K562 (cell line): ENCODE data around the gene ZNF124. TPM values are rescaled to one million over a fixed set of nuclear protein-coding genes. Genes with fewer than 3 reads are reported as not detected.
A peak's percentile ranks its signal among the peaks of the same experiment; 100 is the strongest.

Experiments
- CC2D1A ChIP-seq: fragments of 450-650 bp; IDR thresholded peaks from 2 replicates; pipeline ENCODE4 v1.6.1; 2017; ENCODE audit warnings: mild to moderate bottlenecking
- CCNT2 ChIP-seq: IDR thresholded peaks from 2 replicates; pipeline ENCODE4 v1.6.1; 2011; ENCODE audit warnings: borderline replicate concordance, low read depth, mild to moderate bottlenecking, moderate library complexity, mixed read lengths, low read length; ENCODE audit not compliant: insufficient read length; ENCODE audit errors: extremely low read depth
- CREB1 ChIP-seq, 2 experiments: sonication (generic) in 1 of 2; formaldehyde crosslinking in 1 of 2; IDR thresholded peaks; 2 replicates each; pipeline versions ENCODE4 v1.6.1 to v1.8.0; 2012 to 2022; ENCODE audit warnings: inconsistent platforms in 1 of 2, mild to moderate bottlenecking in 1 of 2, missing genetic modification reagents in 1 of 2, moderate library complexity in 1 of 2
- EP300 ChIP-seq: IDR thresholded peaks from 2 replicates; pipeline ENCODE4 v1.6.1; 2012; ENCODE audit warnings: low read length, improper control_type of control experiment
- ESRRA ChIP-seq: fragments of 450-650 bp; IDR thresholded peaks from 2 replicates; pipeline ENCODE4 v1.6.1; 2014; ENCODE audit warnings: low read depth, mild to moderate bottlenecking, moderate library complexity, borderline replicate concordance
- FIP1L1 ChIP-seq: fragments of 200-400 bp; formaldehyde crosslinking; IDR thresholded peaks from 2 replicates; pipeline ENCODE4 v1.6.1; 2018; ENCODE audit warnings: mild to moderate bottlenecking, low read depth, low read length; ENCODE audit not compliant: poor library complexity, severe bottlenecking
- FOXA3 ChIP-seq, 2 experiments: fragments of 450-650 bp in 1 of 2; sonication (generic) in 1 of 2; formaldehyde crosslinking; IDR thresholded peaks in 1 of 2; conservative IDR thresholded peaks in 1 of 2; 2 replicates each; pipeline versions ENCODE4 v1.4.0 to v1.8.0; 2020 to 2022; ENCODE audit warnings: mild to moderate bottlenecking in 2 of 2, missing genetic modification reagents in 1 of 2
- ILK ChIP-seq: fragments of 450-650 bp; IDR thresholded peaks from 2 replicates; pipeline ENCODE4 v1.6.1; 2016; ENCODE audit warnings: missing genetic modification characterization, low read depth, mild to moderate bottlenecking, missing compliant biosample characterization, moderate library complexity, borderline replicate concordance
- KDM2B ChIP-seq: fragments of 250-450 bp; sonication (Bioruptor Pico); IDR thresholded peaks from 2 replicates; pipeline ENCODE4 v1.8.0; 2021; ENCODE audit warnings: mild to moderate bottlenecking, moderate library complexity
- KHSRP ChIP-seq: fragments of 450-650 bp; IDR thresholded peaks from 2 replicates; pipeline ENCODE4 v1.6.1; 2017
- LEF1 ChIP-seq: fragments of 450-650 bp; IDR thresholded peaks from 2 replicates; pipeline ENCODE4 v1.6.1; 2016; ENCODE audit warnings: mild to moderate bottlenecking
- MNT ChIP-seq, 2 experiments: fragments of 450-650 bp; conservative IDR thresholded peaks; 2 replicates each; pipeline ENCODE4 v1.6.1; 2017; ENCODE audit warnings: mild to moderate bottlenecking in 2 of 2, moderate library complexity in 2 of 2
- NELFE ChIP-seq: IDR thresholded peaks from 2 replicates; pipeline ENCODE4 v1.6.1; 2011; ENCODE audit warnings: mild to moderate bottlenecking; ENCODE audit not compliant: insufficient read depth, insufficient read length
- POLR3A ChIP-seq: IDR thresholded peaks from 2 replicates; pipeline ENCODE4 v1.6.1; 2011; ENCODE audit warnings: borderline replicate concordance, mild to moderate bottlenecking, moderate library complexity; ENCODE audit not compliant: insufficient read length, insufficient read depth; ENCODE audit errors: extremely low read depth
- PRDM10 ChIP-seq: fragments of 450-650 bp; IDR thresholded peaks from 2 replicates; pipeline ENCODE4 v1.6.1; 2018; ENCODE audit not compliant: partially characterized antibody
- SMAD2 ChIP-seq: fragments of 150-350 bp; IDR thresholded peaks from 2 replicates; pipeline ENCODE4 v1.6.1; 2014; ENCODE audit warnings: low read depth, mild to moderate bottlenecking, low read length
- SPI1 ChIP-seq: IDR thresholded peaks from 2 replicates; pipeline ENCODE4 v1.6.1; 2011; ENCODE audit warnings: low read depth, low read length, control low read depth, borderline replicate concordance
- TRIM28 ChIP-seq: fragments of 450-650 bp; IDR thresholded peaks from 2 replicates; pipeline ENCODE4 v1.6.1; 2017
- XRCC4 ChIP-seq: IDR thresholded peaks from one replicate; pipeline ENCODE4 v1.6.1; 2011; ENCODE audit not compliant: insufficient read depth, insufficient read length; ENCODE audit errors: extremely low read depth
- ZBED1 ChIP-seq: IDR thresholded peaks from 2 replicates; pipeline ENCODE4 v1.6.1; 2014
- ZNF143 ChIP-seq: sonication (generic); formaldehyde crosslinking; IDR thresholded peaks from 2 replicates; pipeline ENCODE4 v1.9.0; 2022; ENCODE audit warnings: mild to moderate bottlenecking, missing genetic modification reagents
- ZNF253 ChIP-seq: fragments of 250-450 bp; sonication (Bioruptor Pico); conservative IDR thresholded peaks from 2 replicates; pipeline ENCODE4 v1.6.1; 2021; ENCODE audit warnings: mild to moderate bottlenecking
- ZNF644 ChIP-seq: fragments of 200-800 bp; sonication (Bioruptor generic); IDR thresholded peaks from 2 replicates; pipeline ENCODE4 v1.6.1; 2016; ENCODE audit warnings: low read depth, missing genetic modification characterization, missing compliant biosample characterization
- ZNF764 ChIP-seq: fragments of 250-450 bp; sonication (Bioruptor Pico); IDR thresholded peaks from 2 replicates; pipeline ENCODE4 v1.4.0; 2020; ENCODE audit warnings: low read depth, mild to moderate bottlenecking, moderate library complexity
- polyA plus RNA-seq, 8 experiments: library from polyadenylated mRNA; depleted of rRNA in 4 of 8; stranded (reverse) in 5 of 8; unstranded in 3 of 8; fragments of >200 nt; fragmentation: Nextera tagmentation in 2 of 8; fragmentation: Illumina TruSeq in 1 of 8; extraction: Ambion mirVana in 2 of 8; extraction: Trizol in 1 of 8; gene quantifications; 2 replicates each; pipeline versions ENCODE4 v1.2.1 to v1.2.3, GENCODE V29; 2011 to 2014; ENCODE audit warnings: inconsistent platforms in 1 of 8, missing spikeins in 1 of 8
- total RNA-seq, 7 experiments: library from RNA; depleted of rRNA in 6 of 7; stranded (reverse); fragments of >200 nt in 6 of 7; fragmentation: Illumina TruSeq in 2 of 7; extraction: Trizol in 2 of 7; gene quantifications; 2 replicates each; pipeline versions ENCODE4 v1.2.1 to v1.2.3, GENCODE V29; 2011 to 2021; ENCODE audit warnings: low replicate concordance in 1 of 7

Gene ZNF124
- total and polyA plus RNA-seq, 9 of the 15 experiments (the other 6 are each of a cell fraction or from before 2014, with no cell fraction given), result 7.6 to 71.5 (median 20.2) TPM

GRCh38 chr1:247111700-247112478, 59.9 kb downstream of the ZNF124 start (continued):
- no peak for TF ChIP-seq ZNF764 (CRISPR knock-in tag)
- no peak for TF ChIP-seq SPI1
- TF ChIP-seq ZNF143 (CRISPR knock-in tag), result no peak
- no peak for TF ChIP-seq ZNF253 (CRISPR knock-in tag)
- TF ChIP-seq CCNT2, result peak; percentile 87
- TF ChIP-seq SMAD2, result no peak
- TF ChIP-seq TRIM28, result no peak
- TF ChIP-seq KDM2B (CRISPR knock-in tag), result peak; percentile 51
- TF ChIP-seq ESRRA, result peak; percentile 70; the same call in 1 of the 2 replicates
- TF ChIP-seq FIP1L1, result peak; percentile 88
- TF ChIP-seq ILK (tag), result no peak
- TF ChIP-seq XRCC4, result no peak
- TF ChIP-seq LEF1, result no peak
- no peak for TF ChIP-seq CREB1 (IDR thresholded peaks at IDR 0.05)
- no peak; the same call in 1 of the 2 replicates for TF ChIP-seq CREB1 (CRISPR knock-in tag; IDR thresholded peaks at IDR 0.05)
- no peak for TF ChIP-seq PRDM10
- no peak; the same call in 1 of the 2 replicates for TF ChIP-seq ZBED1
- no peak for TF ChIP-seq POLR3A
- no peak for TF ChIP-seq NELFE
- no peak for TF ChIP-seq EP300
- no peak for TF ChIP-seq KHSRP
- TF ChIP-seq MNT (conservative IDR thresholded peaks at IDR 0.05), result peak in 1 of 2 experiments; percentile 58; a peak in 1 of 4 replicates
- peak in 1 of 2 experiments; percentile 77; a peak in 2 of 4 replicates for TF ChIP-seq FOXA3 (CRISPR knock-in tag; conservative IDR thresholded peaks at IDR 0.05 in 1 of 2, IDR thresholded peaks at IDR 0.05 in 1 of 2)
- TF ChIP-seq ZNF644 (tag), result no peak
- TF ChIP-seq CC2D1A, result no peak
